Activated CD4-positive, CD25-positive, alpha-beta regulatory T cell treated with anti-CD3 and anti-CD28 coated beads, Interleukin-2, amount 50 U/mL, for 16 hours (primary cell): ENCODE measurements around the gene RPP30.

ENCODE experiments used
- DNase-seq: peaks from one replicate; pipeline ENCODE4 v3.0.0-alpha.2; 2020; ENCODE audit warnings: low read depth, low spot score

The RPP30 gene

DNA sequence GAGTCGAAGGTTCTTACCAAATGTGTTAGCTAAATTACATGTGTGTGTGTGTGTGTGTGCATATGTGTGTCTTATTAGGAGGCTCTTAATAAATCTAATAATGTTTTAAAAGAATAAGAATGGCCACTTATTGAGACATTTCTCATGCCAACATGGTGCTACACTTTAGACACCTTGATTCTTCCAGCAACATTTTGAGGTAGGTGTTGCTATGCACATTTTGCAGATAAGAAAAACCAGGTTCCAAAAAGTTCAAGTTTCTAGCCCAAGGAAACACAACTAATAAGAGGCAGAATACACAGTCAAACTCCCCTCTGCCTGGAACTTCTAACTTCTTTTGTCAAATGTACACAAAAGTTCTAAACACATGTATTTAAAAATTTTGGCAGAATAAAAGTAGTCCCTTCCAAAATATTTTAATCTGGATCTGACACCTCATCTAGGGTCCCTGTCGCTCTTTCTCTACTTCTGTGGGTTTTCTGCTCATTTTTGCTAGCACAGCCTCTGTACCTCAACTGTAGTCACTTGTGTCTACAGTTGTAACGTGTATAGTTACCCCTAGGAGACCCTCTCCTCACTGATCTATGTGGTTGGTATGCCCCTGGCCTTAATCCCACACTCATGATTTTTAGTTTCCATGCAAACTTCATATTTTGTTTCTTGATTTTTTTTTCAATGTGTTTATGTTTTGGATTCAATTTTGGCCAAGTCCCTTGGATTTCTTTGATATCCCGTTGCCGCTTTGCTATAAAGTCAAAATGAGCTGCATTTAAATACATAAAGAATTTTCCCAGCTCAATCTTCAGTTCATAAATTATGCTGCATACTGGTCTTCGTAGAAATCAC is 44.8 kb downstream of the RPP30 start:
- no peak for DNase-seq

DNA sequence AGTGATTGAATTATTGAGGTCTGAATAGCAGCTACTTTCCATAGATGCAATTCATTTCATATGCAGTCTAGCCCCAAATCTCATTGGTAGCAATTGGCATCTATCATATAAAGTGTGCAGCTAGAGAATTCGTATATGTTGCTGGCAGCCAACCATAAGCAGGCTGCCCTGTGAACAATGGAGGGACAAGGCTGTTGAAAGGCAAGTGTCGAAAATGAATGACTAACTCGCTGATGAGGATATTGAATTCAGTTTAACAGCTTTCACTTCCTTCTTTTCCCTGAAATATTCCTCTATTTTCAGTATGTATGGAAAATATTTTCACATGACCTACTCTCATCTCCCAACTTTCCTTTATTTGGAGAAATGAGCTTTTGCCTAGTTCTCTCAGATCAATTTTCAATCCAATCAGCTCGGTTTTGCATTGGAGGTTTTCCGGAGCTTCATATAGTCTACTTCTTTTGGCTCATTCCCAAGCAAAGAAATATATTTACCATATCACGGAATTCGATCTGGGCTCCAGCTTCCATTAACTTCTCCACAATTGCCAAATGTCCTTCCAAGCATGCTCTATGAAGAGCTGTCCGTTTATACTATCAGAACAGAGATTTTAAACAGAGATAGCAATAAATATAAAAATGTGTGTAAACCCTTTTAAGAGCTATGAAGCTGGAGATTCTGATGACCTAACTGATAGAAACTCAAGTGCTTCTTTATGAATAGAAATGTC is 45.6 kb downstream of the RPP30 start:
- no peak for DNase-seq

DNA sequence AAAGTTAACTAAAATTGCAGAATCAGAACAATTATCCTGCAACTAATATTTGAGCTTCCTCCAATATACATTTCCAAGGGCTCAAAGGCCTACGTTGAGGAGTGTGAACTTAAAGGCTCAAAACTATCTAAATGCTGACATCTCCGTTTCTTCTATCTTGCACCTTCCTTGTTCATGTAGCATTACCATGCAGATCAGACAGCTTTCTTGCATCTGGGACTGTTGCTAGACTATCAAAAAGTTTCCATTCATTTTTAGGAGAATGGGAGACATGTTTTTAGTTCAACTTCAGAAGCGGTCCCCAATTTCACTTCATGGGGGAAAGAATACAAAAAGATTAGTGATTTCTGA is 46.2 kb downstream of the RPP30 start:
- DNase-seq, result no peak

DNA sequence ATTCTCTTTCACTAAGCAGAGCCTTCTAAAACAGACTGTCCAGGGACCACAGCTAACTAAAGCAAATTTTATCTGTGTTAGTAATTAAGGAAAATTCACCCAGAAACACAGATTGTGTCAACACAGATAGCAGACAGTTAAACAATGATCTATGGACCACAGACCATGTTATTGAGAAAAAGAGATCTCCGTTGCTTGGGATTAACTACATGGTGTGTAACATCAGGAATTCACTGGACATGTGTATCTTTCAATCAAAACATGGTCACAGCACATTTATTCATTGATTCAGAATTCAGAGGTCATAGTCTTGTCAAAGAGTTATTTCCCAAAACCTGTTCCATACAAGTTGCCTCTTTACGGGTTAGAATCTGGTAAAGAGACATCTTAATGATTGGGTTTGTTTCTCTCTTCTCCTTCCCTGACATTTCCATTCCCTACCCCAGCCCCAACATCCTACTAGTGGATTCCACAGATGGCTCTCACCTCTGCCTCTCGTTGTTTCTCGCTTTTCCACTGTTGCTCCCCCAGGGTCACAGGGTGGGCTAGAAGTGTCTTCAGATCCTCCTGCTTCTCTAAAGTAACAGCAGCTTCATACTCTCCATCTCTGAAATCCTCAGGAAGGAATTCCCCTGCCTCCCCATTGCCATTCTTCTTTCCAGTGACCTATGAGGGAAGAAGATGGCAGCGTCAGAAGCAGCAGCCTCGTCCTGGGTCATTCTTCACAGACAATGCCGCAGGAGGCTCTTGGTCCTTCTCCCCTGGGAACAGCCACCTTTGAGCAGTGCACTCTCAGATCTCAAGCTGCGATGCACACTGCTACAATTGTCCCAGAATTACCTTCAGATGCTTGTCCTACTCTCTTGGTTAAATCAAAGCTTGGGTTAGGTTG is 48.2 kb downstream of the RPP30 start:
- DNase-seq, result no peak

DNA sequence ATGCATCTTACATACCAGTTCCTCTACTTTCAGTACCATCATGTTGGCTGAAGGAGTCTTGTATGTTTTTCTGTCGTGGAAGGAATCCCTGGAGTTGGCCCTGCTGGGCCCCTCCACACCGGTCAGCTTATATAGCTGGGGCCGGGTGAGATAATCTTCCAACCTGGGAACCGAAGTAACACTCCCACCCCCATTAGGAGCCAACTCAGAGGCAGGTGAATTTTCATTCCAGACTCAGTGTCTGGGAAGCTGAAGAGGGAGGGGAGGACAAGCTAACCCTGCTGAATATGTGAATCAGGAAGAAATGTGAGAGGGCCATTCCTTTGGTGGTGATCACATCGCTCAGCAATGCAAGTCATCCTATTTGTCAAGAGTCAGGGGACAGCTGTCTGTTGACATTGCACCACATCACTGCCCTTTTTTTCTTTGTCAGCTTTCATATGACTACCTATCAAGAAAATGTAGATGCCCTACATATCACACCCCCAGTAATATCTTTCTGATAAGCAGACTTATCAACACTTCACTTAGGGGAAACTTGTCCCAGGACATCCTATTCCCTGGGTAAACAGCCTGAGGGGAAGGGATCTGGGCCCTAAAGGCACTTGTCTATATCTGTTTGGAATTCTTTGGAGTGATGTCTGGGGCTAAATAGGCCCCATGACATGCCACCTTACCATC is 49.4 kb downstream of the RPP30 start, which contains the start of gene ANKRD1:
Gene ANKRD1 (minus strand): TSS at position 102 of the 681 bp plus-strand sequence. CDS start 60 bp downstream, at position 42.
- DNase-seq, result no peak

DNA sequence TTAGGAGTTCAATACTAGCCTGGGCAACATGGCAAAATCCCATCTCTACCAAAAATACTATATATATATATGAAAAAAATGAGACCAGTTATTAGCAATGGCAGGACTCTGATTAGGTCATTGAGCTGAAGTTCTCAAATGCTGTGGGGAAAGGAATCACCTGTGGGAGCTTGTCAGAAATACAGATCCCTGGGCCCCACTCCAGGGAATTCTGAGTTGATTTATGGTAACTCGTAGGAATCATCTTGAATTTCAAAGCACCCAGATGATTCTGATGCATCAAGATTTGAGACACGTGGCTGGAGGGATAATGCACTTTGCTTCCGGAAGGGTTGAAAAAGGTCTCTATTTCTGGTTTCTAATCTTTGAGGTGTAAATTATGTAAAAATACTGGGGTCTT is 50.1 kb downstream of the RPP30 start:
- no peak for DNase-seq

DNA sequence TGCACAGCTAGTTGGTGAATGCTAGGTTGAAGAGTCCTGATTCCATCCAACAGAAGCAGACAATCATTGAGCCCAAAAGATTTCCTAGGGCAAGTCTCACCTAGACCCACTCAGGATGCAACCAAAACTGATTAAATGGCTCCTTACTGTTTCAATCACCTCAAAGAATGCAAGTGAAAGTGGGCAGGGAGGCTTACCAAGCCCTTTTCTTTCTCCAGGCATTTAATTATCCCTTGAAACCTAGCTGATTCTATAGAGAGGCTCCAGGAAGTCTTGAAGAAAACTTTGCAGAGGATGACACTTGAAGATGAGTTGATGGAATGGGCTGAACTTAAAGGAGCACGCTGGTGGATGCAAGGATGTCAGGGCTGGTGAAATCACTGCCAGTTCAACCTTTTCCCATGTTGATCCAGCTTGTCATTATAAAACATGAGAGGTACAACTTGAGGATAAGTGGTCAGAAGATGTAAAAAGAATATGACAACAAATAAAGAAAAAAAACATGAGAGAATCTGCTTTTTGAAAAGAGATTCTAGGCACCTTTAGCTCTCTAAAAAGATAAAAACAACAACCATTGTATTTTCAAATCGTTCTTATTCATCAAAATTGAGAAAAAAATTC is 51.4 kb downstream of the RPP30 start:
- DNase-seq, result no peak

DNA sequence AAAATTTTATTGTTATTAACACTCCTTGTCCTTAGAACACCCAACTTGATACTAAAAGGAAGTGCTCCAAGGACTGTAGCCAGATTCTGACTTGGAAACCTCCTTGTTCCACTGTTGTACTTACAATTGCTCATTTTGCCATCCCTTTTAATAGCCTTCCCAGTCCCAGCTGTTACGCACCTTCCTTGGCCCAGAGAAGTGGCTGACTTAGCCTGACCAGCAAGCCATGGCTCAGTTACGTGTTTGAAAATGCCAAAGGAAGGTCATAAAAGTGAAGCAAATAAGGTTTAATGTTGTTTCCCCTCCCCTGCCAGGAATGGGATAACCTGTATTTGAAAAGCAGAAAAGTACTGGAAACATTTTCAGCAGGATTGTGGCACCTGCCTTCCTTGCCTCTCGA is 52.8 kb downstream of the RPP30 start:
- no peak for DNase-seq

DNA sequence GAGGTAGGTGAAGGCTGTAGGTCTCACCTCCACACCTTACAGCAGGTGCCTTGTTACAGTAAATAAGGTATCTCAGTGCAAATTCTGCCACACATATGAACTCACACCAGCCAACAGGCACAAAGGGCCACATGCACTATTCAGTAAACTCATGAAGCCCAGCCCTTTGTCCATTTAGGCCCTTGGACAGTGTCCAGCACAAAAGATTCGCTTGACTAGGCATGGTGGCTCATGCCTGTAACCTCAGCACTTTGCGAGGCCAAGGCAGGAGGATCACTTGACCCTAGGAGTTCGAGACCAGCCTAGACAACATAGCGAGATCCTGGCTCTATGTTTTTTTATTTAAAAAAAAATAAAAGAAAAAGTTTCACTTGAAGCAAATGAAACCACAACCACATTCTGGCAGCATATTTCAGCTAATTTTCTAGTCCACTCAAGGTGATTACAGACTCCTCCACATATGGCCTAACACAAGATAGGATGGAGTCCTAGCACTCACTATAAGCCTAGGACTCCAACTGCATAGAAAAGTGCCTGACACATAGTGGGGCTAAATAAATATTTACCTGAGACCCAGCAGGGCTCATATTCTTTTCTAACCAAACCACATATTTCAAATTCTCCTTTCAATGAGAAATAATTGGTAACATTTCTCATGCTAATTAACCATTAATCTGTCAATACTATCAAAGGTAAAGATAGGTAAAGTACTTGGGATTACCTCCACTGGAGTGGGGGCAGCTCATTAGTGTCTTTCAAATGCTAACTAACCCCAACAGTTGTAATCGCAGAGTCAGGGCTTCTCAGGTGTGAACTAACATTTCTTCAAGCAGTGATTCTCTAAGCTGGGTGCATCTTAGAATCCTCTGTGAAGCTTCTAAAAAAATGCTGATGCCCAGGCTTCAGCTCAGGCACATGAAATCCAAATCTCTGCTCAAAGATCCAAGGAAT is 53.6 kb downstream of the RPP30 start:
- no peak for DNase-seq

DNA sequence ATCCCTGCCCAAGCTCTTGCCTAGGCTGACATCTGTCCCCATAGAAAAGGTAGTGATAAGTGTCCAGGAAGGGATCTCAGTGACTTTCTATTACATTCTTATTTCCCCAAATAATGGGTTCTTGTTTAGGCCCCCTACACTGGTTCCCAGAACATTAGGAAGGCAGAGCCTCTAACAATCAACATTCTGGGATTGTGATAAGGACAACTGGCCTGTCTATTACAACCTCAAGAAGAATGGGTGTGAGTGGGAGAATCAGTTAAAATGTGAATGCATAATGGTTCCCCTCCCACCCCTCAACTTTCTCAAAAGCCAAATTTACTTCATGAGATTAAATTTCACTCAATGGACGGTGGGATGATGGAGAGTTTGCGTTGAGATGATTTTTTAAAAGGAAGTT is 55.5 kb downstream of the RPP30 start:
- no peak for DNase-seq

DNA sequence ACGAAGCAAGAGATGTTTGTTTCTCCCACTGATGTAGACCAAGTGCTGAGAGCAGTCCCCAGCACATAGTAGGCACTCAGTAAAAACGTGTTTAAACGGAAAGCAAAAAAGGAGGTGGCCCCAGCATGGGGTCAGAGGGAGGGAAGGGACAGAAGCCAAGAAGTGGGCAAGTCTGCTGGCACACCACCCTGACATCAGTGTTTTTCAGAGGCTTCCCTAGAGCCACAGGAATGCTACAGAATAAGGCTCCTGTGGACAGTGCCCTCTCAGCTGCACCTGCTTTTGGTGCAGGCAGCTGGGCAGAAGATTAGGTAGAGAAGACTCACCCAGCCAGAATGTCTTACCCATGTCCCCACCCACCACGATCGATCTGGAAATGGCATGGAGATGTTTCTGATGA is 57.4 kb downstream of the RPP30 start:
- no peak for DNase-seq

DNA sequence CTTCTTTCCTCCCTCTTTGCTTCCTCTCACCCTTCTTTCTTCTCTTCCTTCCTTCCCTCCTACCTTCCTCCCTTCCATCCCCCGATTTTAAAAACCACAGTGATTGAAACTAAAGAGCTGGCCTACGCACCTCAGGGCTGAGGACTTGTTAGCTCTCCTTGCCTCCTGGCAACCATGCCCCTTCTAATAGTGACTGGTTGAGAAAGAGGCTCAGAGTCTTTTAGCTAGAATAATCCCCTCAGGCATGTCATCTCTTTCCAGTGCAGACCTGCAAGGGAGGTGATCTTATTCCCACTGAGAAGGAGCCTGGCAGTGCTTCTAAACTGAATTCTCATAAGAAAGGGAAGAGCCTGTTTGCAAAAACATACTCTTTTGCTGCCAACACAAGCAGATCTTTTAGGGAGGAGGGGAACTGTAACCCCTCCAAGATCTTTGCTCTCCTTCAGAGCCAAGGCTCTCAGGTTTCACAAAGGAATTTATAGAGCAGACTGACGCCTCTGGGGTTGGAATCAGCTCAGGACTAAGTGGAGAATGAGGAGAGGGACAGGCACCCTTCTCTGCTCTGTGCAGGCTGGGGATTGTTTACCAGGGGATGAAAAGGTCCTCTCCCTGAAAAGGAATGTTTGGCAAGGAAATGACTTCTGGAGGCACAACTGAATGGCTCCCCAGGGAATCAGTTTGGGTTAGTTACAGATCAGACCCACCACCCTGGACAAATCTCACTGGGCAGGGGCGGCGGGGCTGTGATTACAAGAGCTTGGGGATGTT is 58.5 kb downstream of the RPP30 start:
- no peak for DNase-seq

DNA sequence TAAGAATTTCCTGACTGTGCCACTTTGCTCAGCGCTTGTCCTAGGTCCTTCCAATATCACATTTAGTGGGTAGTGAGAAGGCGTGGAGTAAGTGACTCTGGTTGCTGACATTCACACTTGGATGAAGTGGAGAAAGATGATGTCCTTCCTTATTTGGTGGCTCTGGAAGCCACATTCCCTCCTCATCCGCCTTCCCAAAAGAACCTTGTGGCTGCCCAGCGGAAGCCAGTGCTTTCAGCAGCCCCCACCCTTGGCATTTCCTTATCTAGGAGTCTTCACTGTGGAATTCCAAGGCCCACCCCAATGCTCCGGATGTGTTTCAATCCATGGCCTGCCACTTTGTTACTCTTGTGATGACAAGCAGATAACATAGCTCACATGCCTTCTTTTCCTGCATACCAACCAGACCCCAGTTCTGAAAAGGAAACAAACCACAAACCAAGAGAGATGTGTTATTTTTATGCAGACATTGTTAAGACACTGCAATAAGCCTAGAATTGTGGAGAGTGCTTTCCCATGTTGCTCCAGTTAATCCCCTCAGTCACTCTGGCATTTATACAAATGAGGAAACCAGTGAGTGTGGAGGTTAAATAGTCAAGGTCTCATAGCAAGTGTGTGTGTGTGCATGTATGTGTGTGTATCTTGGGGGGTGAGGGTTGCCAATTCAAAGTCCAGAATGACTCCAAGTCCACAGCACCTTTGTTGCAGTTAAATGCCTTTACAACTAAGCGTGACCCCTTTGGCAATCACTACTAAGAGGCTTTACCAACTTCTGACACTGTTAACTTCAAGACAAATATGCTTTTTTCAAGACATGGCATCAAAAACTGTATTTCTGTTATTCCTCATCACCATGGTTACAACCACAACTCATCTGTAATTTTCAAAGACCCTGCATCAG is 59.4 kb downstream of the RPP30 start:
- DNase-seq, result no peak

DNA sequence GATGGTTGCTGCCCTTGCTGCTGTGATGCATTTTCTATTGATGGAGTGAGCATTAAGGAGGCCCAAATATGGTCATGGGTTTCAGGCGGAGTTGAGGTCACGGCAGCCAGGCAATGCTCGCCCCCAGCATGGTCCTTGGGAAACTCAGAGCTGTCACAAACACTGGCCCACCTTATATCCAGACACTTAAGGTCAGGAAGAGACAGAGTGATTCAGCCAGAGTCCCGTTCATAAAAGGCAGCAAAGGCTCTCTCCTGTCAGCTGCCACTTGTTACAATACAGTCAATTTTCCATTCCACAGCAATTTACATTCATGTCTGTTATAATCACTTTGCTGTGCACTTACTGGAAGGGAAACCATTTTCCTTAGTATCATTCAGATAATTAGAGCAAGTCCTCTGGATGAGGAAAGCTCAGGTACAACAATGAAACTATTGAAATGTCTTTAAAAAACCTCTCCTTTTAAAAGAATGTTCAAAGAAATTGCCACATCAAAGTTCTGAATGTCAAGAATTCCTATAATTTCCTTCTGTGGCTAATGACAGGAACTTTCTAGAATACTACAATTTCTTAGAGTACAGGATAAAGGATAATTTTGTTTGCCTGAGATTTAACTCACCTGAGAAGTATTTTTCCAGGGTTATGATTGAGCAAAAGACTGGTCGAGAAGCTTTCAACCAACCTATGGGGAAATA is 64.0 kb downstream of the RPP30 start:
- DNase-seq, result no peak

DNA sequence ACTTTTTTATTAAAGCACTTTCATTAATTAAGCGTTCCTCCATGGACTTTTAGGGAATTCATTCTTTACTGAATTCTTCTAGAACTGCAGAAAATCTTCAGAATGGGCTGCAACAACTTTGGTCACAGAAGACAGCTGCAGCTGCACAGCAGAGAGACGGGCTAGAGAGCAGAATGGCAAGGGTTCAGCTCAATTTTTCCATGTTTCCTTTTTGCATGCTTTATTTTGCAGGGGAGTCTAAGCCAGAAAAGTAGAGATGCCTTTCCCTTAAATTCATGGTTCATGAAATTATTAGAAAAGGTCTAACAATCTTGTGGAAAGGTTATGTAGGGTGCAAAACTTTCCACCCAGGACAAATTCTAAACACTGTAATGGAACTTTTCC is 64.5 kb downstream of the RPP30 start:
- no peak for DNase-seq

DNA sequence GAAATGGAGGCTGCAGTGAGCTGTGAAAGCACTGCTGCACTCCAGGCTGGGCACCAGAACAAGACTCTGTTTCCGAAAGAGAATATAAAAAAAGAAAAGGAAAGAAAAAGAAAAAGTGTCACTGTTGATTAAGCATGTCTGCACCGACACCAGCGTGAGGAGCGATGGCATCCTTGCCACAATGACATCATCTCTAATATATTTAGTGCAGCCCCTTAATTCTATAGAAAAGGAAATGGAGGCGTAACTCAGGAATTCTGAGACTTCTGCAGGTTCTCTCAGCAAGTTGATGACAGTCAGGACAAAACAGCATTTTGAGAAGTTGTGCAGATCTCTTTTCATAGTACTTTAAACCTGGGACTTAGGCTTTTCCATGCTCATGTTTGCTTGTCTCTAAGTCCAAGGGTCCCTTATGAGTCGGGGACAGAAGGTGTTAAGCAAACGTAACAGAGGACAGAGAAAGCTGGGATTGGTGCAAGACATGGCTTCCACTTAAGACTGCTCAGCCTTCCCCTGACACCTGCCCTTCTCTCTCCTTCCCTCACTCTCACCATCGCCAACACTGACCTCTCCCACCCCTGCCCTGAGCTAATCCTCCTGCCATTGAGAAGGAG is 66.0 kb downstream of the RPP30 start:
- no peak for DNase-seq

DNA sequence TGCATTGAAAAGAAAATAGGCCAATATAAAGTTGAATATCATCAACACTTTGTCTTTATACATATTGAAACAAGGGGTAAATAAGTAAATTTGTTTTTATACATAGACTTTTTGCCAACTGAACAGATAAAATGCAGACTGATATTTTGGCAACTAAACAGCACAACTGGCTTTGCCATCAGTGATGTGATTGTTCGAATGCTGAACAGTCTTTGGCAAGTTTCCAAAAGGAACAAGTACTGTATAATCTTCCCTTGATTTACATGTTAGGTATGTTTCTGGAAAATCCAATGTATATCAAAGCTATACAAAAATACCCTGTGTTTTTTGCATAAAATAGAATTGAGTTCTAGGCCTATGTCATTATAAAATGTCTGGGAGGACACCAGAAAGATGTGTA is 67.3 kb downstream of the RPP30 start:
- no peak for DNase-seq
